IMR-90 (cell line): ENCODE measurements around the gene COX19. TPM values are rescaled to one million over a fixed set of nuclear protein-coding genes. Genes with fewer than 3 reads are reported as not detected.
"Not testable (repeated sequence)": the region's sequence is repeated elsewhere in the genome, so short reads cannot be mapped to it uniquely, and the experiment has no call there.

Source experiments
- ATAC-seq: fragments of 200-7000 bp; cut with Tn5 transposase; 2 replicates; pipeline ENCODE4 v1.9.1; 2020; ENCODE audit warnings: low read depth, mild to moderate bottlenecking, moderate library complexity
- BruUV-seq: library from RNA; stranded (reverse); fragments of 400-500 nt; replicated peaks from 2 replicates; lab custom pipeline; 2021; lab: Mats Ljungman, UMichigan
- CTCF ChIA-PET: fragments of 300-600 bp; formaldehyde crosslinking; extraction: SDS; loops from one replicate; lab custom pipeline; 2021; ENCODE audit warnings: antibody characterized with exemption; lab: Yijun Ruan, JAX
- POLR2A ChIA-PET: fragments of 300-600 bp; sonication (Branson Sonifier 250); formaldehyde crosslinking; loops from one replicate; lab custom pipeline; 2022; ENCODE audit warnings: antibody characterized with exemption; ENCODE audit not compliant: unreplicated experiment; lab: Charles Lee
- DNase-seq: peaks from one replicate; pipeline ENCODE4 v3.0.0; 2013
- H2AFZ ChIP-seq: replicated peaks from 2 replicates; pipeline ENCODE3; 2013; ENCODE audit warnings: low read length, mild to moderate bottlenecking; ENCODE audit not compliant: poor library complexity
- H2AK5ac ChIP-seq: 2 replicates; pipeline ENCODE4 v1.6.1; 2013; ENCODE audit warnings: low read depth, low read length, inconsistent platforms
- H2AK9ac ChIP-seq: replicated peaks from 2 replicates; pipeline ENCODE3; 2013; ENCODE audit warnings: mild to moderate bottlenecking, low read depth, low read length, moderate library complexity; ENCODE audit not compliant: poor library complexity
- H2BK120ac ChIP-seq: 2 replicates; pipeline ENCODE4 v1.6.1; 2013; ENCODE audit warnings: low read depth, low read length, inconsistent platforms
- H2BK15ac ChIP-seq: 3 replicates; pipeline ENCODE4 v1.6.1; 2013; ENCODE audit warnings: low read depth, low read length, inconsistent platforms
- H2BK20ac ChIP-seq: 2 replicates; pipeline ENCODE4 v1.6.1; 2013; ENCODE audit warnings: low read depth, mild to moderate bottlenecking, inconsistent platforms, low read length, moderate library complexity
- H2BK5ac ChIP-seq: 2 replicates; pipeline ENCODE4 v1.6.1; 2013; ENCODE audit warnings: mild to moderate bottlenecking, low read depth, low read length, inconsistent platforms; ENCODE audit not compliant: poor library complexity, severe bottlenecking
- H3K14ac ChIP-seq: replicated peaks from 2 replicates; pipeline ENCODE4 v1.6.1; 2013; ENCODE audit warnings: low read depth, low read length, inconsistent platforms
- H3K18ac ChIP-seq: 2 replicates; pipeline ENCODE4 v1.6.1; 2013; ENCODE audit warnings: low read depth, low read length, control low read depth
- H3K23ac ChIP-seq: 2 replicates; pipeline ENCODE4 v1.6.1; 2013; ENCODE audit warnings: low read depth, low read length, inconsistent platforms
- H3K27ac ChIP-seq: 2 replicates; pipeline ENCODE4 v1.5.1; 2013; ENCODE audit warnings: mild to moderate bottlenecking, control low read depth, low read length; ENCODE audit not compliant: insufficient read depth
- H3K27me3 ChIP-seq: 2 replicates; pipeline ENCODE4 v1.6.1; 2013; ENCODE audit warnings: low read length; ENCODE audit not compliant: control insufficient read depth, insufficient read depth
- H3K36me3 ChIP-seq: 2 replicates; pipeline ENCODE4 v1.6.1; 2013; ENCODE audit warnings: low read length, mixed read lengths; ENCODE audit not compliant: control insufficient read depth, insufficient read depth
- H3K4ac ChIP-seq: 2 replicates; pipeline ENCODE4 v1.6.1; 2013; ENCODE audit warnings: low read depth, low read length, inconsistent platforms
- H3K4me1 ChIP-seq: 2 replicates; pipeline ENCODE4 v1.6.1; 2013; ENCODE audit warnings: low read length, mixed read lengths; ENCODE audit not compliant: control insufficient read depth, insufficient read depth
- H3K4me2 ChIP-seq: 2 replicates; pipeline ENCODE4 v1.6.1; 2013; ENCODE audit warnings: low read depth, mild to moderate bottlenecking, control low read depth, low read length, moderate library complexity
- H3K4me3 ChIP-seq: 2 replicates; pipeline ENCODE4 v1.5.1; 2013; ENCODE audit warnings: low read depth, mild to moderate bottlenecking, control low read depth, low read length, moderate library complexity; ENCODE audit not compliant: insufficient read depth
- H3K56ac ChIP-seq: 2 replicates; pipeline ENCODE4 v1.6.1; 2013; ENCODE audit warnings: low read length, inconsistent platforms; ENCODE audit not compliant: insufficient read depth; ENCODE audit errors: extremely low read depth
- H3K79me1 ChIP-seq, 2 experiments: 2 replicates each; pipeline ENCODE4 v1.6.1; 2013; ENCODE audit warnings: low read length in 2 of 2, inconsistent platforms in 1 of 2, low read depth in 1 of 2
- H3K9ac ChIP-seq: 2 replicates; pipeline ENCODE4 v1.6.1; 2013; ENCODE audit warnings: low read depth, low read length, control low read depth
- H3K9me1 ChIP-seq: 2 replicates; pipeline ENCODE4 v1.6.1; 2013; ENCODE audit warnings: low read length, inconsistent platforms; ENCODE audit not compliant: insufficient read depth
- H3K9me3 ChIP-seq: 2 replicates; pipeline ENCODE4 v1.6.1; 2013; ENCODE audit warnings: low read length; ENCODE audit not compliant: control insufficient read depth, insufficient read depth
- H4K20me1 ChIP-seq: 2 replicates; pipeline ENCODE4 v1.6.1; 2013; ENCODE audit warnings: low read length, inconsistent platforms; ENCODE audit not compliant: insufficient read depth
- H4K5ac ChIP-seq: 2 replicates; pipeline ENCODE4 v1.6.1; 2013; ENCODE audit warnings: mild to moderate bottlenecking, low read depth, low read length, control low read depth
- H4K8ac ChIP-seq, 2 experiments: 2 replicates each; pipeline ENCODE4 v1.6.1; 2013; ENCODE audit warnings: low read depth in 2 of 2, low read length in 2 of 2, control low read depth in 1 of 2, inconsistent platforms in 1 of 2
- H4K91ac ChIP-seq: 2 replicates; pipeline ENCODE4 v1.6.1; 2013; ENCODE audit warnings: low read depth, low read length, inconsistent platforms; ENCODE audit not compliant: insufficient read depth
- WGBS, 2 experiments: methylation state at CpG; one replicate each; pipeline versions ENCODE4 v1.1.5 to v1.1.7; 2013; ENCODE audit warnings: missing lambda C conversion rate in 2 of 2; ENCODE audit not compliant: insufficient read length in 1 of 2; ENCODE audit errors: extremely low coverage in 2 of 2; 5-methylcytosine and 5-hydroxymethylcytosine counted together
- dilution Hi-C: fragments of 300-500 bp; cut with HindIII; formaldehyde crosslinking; loops from one replicate; pipeline ENCODE4 v1.14.3; 2018; ENCODE audit warnings: low sequenced_read_pairs; ENCODE audit not compliant: unreplicated experiment
- in situ Hi-C: fragments of 300-500 bp; cut with MboI; formaldehyde crosslinking; loops from 3 replicates; pipeline ENCODE4 v1.14.3; 2019; ENCODE audit warnings: low sequenced_read_pairs, inconsistent platforms, mixed read lengths
- intact Hi-C: fragments of 100-400 bp; cut with micrococcal nuclease; formaldehyde crosslinking; loops from 2 replicates; pipeline ENCODE4 v1.10.0; 2022
- polyA plus RNA-seq, 3 experiments: library from polyadenylated mRNA; depleted of rRNA; stranded (reverse); fragments of >200 nt; gene quantifications; 2 replicates each; pipeline ENCODE4 v1.2.3, GENCODE V29; 2012; ENCODE audit warnings: low replicate concordance in 1 of 3
- total RNA-seq: library from RNA; depleted of rRNA; stranded (reverse); fragments of >200 nt; gene quantifications from 2 replicates; pipeline ENCODE4 v1.2.3, GENCODE V29; 2012

Gene COX19
- total and polyA plus RNA-seq, 2 of the 4 experiments (the other 2 are of a cell fraction): 3.9 to 7.3 TPM

GRCh38 chr7:959740-960139, 15.6 kb downstream of the COX19 start:
- H2BK5ac ChIP-seq, H4K20me1 ChIP-seq, H3K9me3 ChIP-seq, ATAC-seq, POLR2A ChIA-PET, H3K18ac ChIP-seq, H2AK9ac ChIP-seq, dilution Hi-C loops, H3K23ac ChIP-seq, H3K9ac ChIP-seq, H3K4me3 ChIP-seq, DNase-seq, H2BK20ac ChIP-seq, H3K4me2 ChIP-seq, H3K79me1 ChIP-seq, H2AK5ac ChIP-seq, H4K91ac ChIP-seq, H3K4me1 ChIP-seq, H3K56ac ChIP-seq, H3K4ac ChIP-seq, BruUV-seq, intact Hi-C loops, H3K9me1 ChIP-seq, H4K8ac ChIP-seq, H4K5ac ChIP-seq, H2BK15ac ChIP-seq, in situ Hi-C loops, H2AFZ ChIP-seq, H3K27ac ChIP-seq, H3K14ac ChIP-seq, H3K36me3 ChIP-seq, H2BK120ac ChIP-seq: not testable (repeated sequence)
- CTCF ChIA-PET: interaction anchor here (0.7 kb wide), 1 partner anchor 147 kb away, joined by 3 read pairs; no protein-coding TSS in a partner anchor
- peaks cover 15% of the 10 kb centered on the region for H3K27me3 ChIP-seq
- 90% methylated on average over 2 of the region's 10 CpGs; no CpG with 5 or more reads in 1 of the 2 experiments for WGBS, 2 experiments
